Ovary (tissue), 3 donors: ENCODE measurements around the gene SLC47A2.

Experiments
- EP300 ChIP-seq: sonication (generic); formaldehyde crosslinking; IDR thresholded peaks from one replicate; pipeline ENCODE4 v1.6.1; 2017; ENCODE audit warnings: antibody characterized with exemption
- POLR2A ChIP-seq: fragments of 450-650 bp; IDR thresholded peaks from one replicate; pipeline ENCODE4 v1.6.1; 2017; ENCODE audit warnings: antibody characterized with exemption, mild to moderate bottlenecking, moderate library complexity
- TF ChIP-seq, protein P1 (sequence below), 3 donors: fragments of 450-650 bp in 2 of 3; fragments of 200-600 bp in 1 of 3; IDR thresholded peaks; one replicate each; pipeline versions ENCODE4 v1.5.1 to v1.8.0; 2016 to 2022; ENCODE audit warnings: antibody characterized with exemption in 3 of 3, mild to moderate bottlenecking in 1 of 3
- donor health status: DM: no; HTN: no; CAD: no.

DNA sequence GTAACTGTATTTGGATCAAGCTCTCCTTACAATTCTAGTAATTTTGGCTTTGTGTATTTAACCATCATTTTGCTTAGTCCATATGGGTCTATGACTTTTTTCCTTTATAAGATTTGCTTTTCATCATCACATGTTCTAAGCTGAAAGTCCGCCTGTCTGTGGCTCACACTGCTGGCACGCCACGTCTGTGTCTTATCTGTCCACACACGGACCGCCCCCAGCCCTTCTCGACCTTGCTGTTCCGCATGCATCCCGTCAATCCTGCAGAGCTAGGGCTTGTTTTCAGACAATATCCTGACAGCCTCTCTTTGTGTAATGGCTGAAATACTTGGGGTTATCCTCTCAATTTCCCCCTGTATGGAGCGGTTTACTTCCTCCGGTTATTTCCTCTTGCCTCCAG, 40.2 kb upstream of the SLC47A2 start:
- TF ChIP-seq, protein P1, sequence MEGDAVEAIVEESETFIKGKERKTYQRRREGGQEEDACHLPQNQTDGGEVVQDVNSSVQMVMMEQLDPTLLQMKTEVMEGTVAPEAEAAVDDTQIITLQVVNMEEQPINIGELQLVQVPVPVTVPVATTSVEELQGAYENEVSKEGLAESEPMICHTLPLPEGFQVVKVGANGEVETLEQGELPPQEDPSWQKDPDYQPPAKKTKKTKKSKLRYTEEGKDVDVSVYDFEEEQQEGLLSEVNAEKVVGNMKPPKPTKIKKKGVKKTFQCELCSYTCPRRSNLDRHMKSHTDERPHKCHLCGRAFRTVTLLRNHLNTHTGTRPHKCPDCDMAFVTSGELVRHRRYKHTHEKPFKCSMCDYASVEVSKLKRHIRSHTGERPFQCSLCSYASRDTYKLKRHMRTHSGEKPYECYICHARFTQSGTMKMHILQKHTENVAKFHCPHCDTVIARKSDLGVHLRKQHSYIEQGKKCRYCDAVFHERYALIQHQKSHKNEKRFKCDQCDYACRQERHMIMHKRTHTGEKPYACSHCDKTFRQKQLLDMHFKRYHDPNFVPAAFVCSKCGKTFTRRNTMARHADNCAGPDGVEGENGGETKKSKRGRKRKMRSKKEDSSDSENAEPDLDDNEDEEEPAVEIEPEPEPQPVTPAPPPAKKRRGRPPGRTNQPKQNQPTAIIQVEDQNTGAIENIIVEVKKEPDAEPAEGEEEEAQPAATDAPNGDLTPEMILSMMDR (IDR thresholded peaks at IDR 0.05), result no peak
- TF ChIP-seq POLR2A, result no peak
- no peak for TF ChIP-seq EP300
